Neural cell (in vitro differentiated cells): ENCODE data around the gene ASPSCR1. TPM values are rescaled to one million over a fixed set of nuclear protein-coding genes. Genes with fewer than 3 reads are reported as not detected.

Experiments used
- H2AFZ ChIP-seq: fragments of 200-600, 300-800 bp; sonication (generic), shearing (Covaris generic); 2 replicates; pipeline ENCODE4 v1.6.0; 2014; ENCODE audit warnings: low read depth, mild to moderate bottlenecking, antibody characterized with exemption, low read length, moderate library complexity
- H3F3A ChIP-seq: fragments of 200-600 bp; shearing (Covaris generic); 2 replicates; pipeline ENCODE4 v1.6.1; 2016; ENCODE audit warnings: mild to moderate bottlenecking, moderate library complexity, mixed read lengths, antibody characterized with exemption, low read length; ENCODE audit not compliant: insufficient read depth, poor library complexity, severe bottlenecking
- H3K27ac ChIP-seq: fragments of 200-600, 300-800 bp; sonication (generic), shearing (Covaris generic); 2 replicates; pipeline ENCODE4 v1.5.1; 2014; ENCODE audit warnings: mild to moderate bottlenecking, low read length, moderate library complexity
- H3K27me3 ChIP-seq: fragments of 300-800, 200-600 bp; sonication (generic), shearing (Covaris generic); 2 replicates; pipeline ENCODE4 v1.6.0; 2014; ENCODE audit warnings: mild to moderate bottlenecking, low read depth, low read length, moderate library complexity; ENCODE audit not compliant: insufficient read depth
- H3K36me3 ChIP-seq: fragments of 300-800, 200-600 bp; sonication (generic), shearing (Covaris generic); 2 replicates; pipeline ENCODE4 v1.5.1; 2014; ENCODE audit warnings: mild to moderate bottlenecking, antibody characterized with exemption, low read length, moderate library complexity; ENCODE audit not compliant: insufficient read depth
- H3K4me2 ChIP-seq: fragments of 300-800, 200-600 bp; sonication (generic), shearing (Covaris generic); 2 replicates; pipeline ENCODE4 v1.6.0; 2014; ENCODE audit warnings: mild to moderate bottlenecking, low read length
- H3K4me3 ChIP-seq: fragments of 300-800, 200-600 bp; sonication (generic), shearing (Covaris generic); 2 replicates; pipeline ENCODE4 v1.5.1; 2014; ENCODE audit warnings: mild to moderate bottlenecking, low read length, moderate library complexity
- H3K79me2 ChIP-seq: fragments of 200-600 bp; shearing (Covaris generic); replicated peaks from 2 replicates; pipeline ENCODE4 v1.6.0; 2014; ENCODE audit warnings: mild to moderate bottlenecking, low read length, moderate library complexity; ENCODE audit not compliant: insufficient read depth
- H3K9ac ChIP-seq: fragments of 300-800, 200-600 bp; sonication (generic), shearing (Covaris generic); 2 replicates; pipeline ENCODE4 v1.6.1; 2016; ENCODE audit warnings: mild to moderate bottlenecking, low read length, mixed read lengths
- H3K9me2 ChIP-seq: fragments of 200-600 bp; shearing (Covaris generic); 2 replicates; pipeline ENCODE4 v1.6.1; 2016; ENCODE audit warnings: mild to moderate bottlenecking, low read length, mixed read lengths; ENCODE audit not compliant: insufficient read depth
- H3K9me3 ChIP-seq: fragments of 200-600, 300-800 bp; sonication (generic), shearing (Covaris generic); 2 replicates; pipeline ENCODE4 v1.6.1; 2016; ENCODE audit warnings: mild to moderate bottlenecking, mixed run types, low read length, moderate library complexity, mixed read lengths
- H4K20me1 ChIP-seq: fragments of 200-600 bp; shearing (Covaris generic); 2 replicates; pipeline ENCODE4 v1.6.1; 2016; ENCODE audit warnings: mild to moderate bottlenecking, mixed run types; ENCODE audit not compliant: insufficient read depth
- CTCF ChIP-seq: fragments of 450-650 bp; IDR thresholded peaks from 2 replicates; pipeline ENCODE4 v1.5.1; 2014; ENCODE audit warnings: antibody characterized with exemption, mild to moderate bottlenecking, moderate library complexity; ENCODE audit not compliant: poor library complexity, severe bottlenecking
- EP300 ChIP-seq: fragments of 450-650 bp; conservative IDR thresholded peaks from 2 replicates; pipeline ENCODE4 v1.6.1; 2014; ENCODE audit warnings: antibody characterized with exemption, mild to moderate bottlenecking, moderate library complexity; ENCODE audit not compliant: poor library complexity, severe bottlenecking
- EZH2 ChIP-seq: fragments of 200-600, 300-800 bp; shearing (Covaris generic), sonication (generic); IDR thresholded peaks from 2 replicates; pipeline ENCODE4 v1.6.1; 2014; ENCODE audit warnings: antibody characterized with exemption, low read length, borderline replicate concordance, mild to moderate bottlenecking; ENCODE audit not compliant: insufficient read depth, poor library complexity, severe bottlenecking
- MXI1 ChIP-seq: fragments of 450-650 bp; conservative IDR thresholded peaks from 2 replicates; pipeline ENCODE4 v1.6.1; 2014; ENCODE audit warnings: antibody characterized with exemption, mild to moderate bottlenecking; ENCODE audit not compliant: poor library complexity, severe bottlenecking
- POLR2AphosphoS5 ChIP-seq: IDR thresholded peaks from 2 replicates; pipeline ENCODE4 v1.6.1; 2012
- RAD21 ChIP-seq: fragments of 450-650 bp; conservative IDR thresholded peaks from 2 replicates; pipeline ENCODE4 v1.6.1; 2014; ENCODE audit warnings: antibody characterized with exemption, mild to moderate bottlenecking, moderate library complexity
- REST ChIP-seq: IDR thresholded peaks from 2 replicates; pipeline ENCODE4 v1.6.1; 2012; ENCODE audit warnings: borderline replicate concordance
- SMC3 ChIP-seq: fragments of 450-650 bp; conservative IDR thresholded peaks from 2 replicates; pipeline ENCODE4 v1.6.1; 2014; ENCODE audit warnings: antibody characterized with exemption, mild to moderate bottlenecking, moderate library complexity; ENCODE audit not compliant: poor library complexity
- TAF1 ChIP-seq: IDR thresholded peaks from 2 replicates; pipeline ENCODE4 v1.6.1; 2012; ENCODE audit warnings: low read depth
- polyA plus RNA-seq: library from polyadenylated mRNA; depleted of rRNA; stranded (reverse); fragments of >200 nt; gene quantifications from 2 replicates; pipeline ENCODE4 v1.2.3, GENCODE V29; 2014

The ASPSCR1 gene
- polyA plus RNA-seq, 1 donor from 2014 or later: 28.0 TPM

- Histone ChIP-seq H3F3A (no peaks in the 10 kb centered on the region), H3K36me3 (no peaks in the 10 kb centered on the region), H3K9me3 (no peaks in the 10 kb centered on the region), H3K27me3 (no peaks in the 10 kb centered on the region), H4K20me1 (no peaks in the 10 kb centered on the region), H3K79me2 (peaks cover under 1% of the 10 kb centered on the region), H3K4me2 (no peak overlapping the region), H3K9ac (no peak overlapping the region), H2AFZ (no peak overlapping the region), H3K4me3 (no peak overlapping the region), H3K27ac (no peak overlapping the region), H3K9me2 (no peaks in the 10 kb centered on the region)
- TF ChIP-seq MXI1: no peak
- TF ChIP-seq TAF1: no peak
- no peak for TF ChIP-seq POLR2AphosphoS5
- TF ChIP-seq RAD21: no peak
- no peak for TF ChIP-seq SMC3
Observed at GRCh38 chr17:82016061-82016874, 38.8 kb downstream of the ASPSCR1 start.

- Histone ChIP-seq H3K27ac (no peak overlapping the region), H3F3A (no peaks in the 10 kb centered on the region)
- no peak for TF ChIP-seq SMC3
- no peak for TF ChIP-seq RAD21
- TF ChIP-seq TAF1: no peak
- TF ChIP-seq MXI1: no peak
- no peak for TF ChIP-seq EZH2
- TF ChIP-seq CTCF: no peak
- TF ChIP-seq POLR2AphosphoS5: no peak
- no peak for TF ChIP-seq REST
- no peak for TF ChIP-seq EP300
Observed at GRCh38 chr17:82016875-82017459, 39.5 kb downstream of the ASPSCR1 start.

More at GRCh38 chr17:82016875-82017459, 39.5 kb downstream of the ASPSCR1 start:
- peaks cover 8% of the 10 kb centered on the region for H3K79me2 ChIP-seq
- H3K27me3 ChIP-seq: no peaks in the 10 kb centered on the region
- H4K20me1 ChIP-seq: no peaks in the 10 kb centered on the region
- H3K9ac ChIP-seq: no peak overlapping the region
- no peak overlapping the region for H3K4me3 ChIP-seq
- no peak overlapping the region for H2AFZ ChIP-seq
- no peaks in the 10 kb centered on the region for H3K36me3 ChIP-seq
- no peaks in the 10 kb centered on the region for H3K9me2 ChIP-seq
- H3K9me3 ChIP-seq: no peaks in the 10 kb centered on the region
- no peak overlapping the region for H3K4me2 ChIP-seq
